ENCODE results near the gene WAC.

DNA sequence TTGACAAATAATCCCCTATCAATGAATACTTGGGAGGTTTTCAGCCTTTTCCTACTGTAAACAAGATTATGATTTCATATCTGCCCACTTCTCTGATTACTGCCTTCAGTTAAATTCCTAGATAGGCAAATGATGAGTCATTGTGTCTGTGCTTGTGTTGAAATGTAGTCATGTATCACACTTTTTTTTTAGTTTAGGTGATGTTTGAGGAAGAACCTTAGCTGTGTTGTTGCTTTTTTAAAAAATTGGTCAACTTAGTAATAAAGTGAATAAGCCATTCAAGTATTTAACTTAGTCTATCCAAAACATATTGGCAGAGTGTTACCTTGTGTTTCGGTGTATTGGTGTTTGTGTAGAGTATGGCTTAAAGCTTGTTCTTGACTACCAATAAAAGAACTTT is 60.0 kb downstream of the WAC start:
- TF ChIP-seq, protein P1, sequence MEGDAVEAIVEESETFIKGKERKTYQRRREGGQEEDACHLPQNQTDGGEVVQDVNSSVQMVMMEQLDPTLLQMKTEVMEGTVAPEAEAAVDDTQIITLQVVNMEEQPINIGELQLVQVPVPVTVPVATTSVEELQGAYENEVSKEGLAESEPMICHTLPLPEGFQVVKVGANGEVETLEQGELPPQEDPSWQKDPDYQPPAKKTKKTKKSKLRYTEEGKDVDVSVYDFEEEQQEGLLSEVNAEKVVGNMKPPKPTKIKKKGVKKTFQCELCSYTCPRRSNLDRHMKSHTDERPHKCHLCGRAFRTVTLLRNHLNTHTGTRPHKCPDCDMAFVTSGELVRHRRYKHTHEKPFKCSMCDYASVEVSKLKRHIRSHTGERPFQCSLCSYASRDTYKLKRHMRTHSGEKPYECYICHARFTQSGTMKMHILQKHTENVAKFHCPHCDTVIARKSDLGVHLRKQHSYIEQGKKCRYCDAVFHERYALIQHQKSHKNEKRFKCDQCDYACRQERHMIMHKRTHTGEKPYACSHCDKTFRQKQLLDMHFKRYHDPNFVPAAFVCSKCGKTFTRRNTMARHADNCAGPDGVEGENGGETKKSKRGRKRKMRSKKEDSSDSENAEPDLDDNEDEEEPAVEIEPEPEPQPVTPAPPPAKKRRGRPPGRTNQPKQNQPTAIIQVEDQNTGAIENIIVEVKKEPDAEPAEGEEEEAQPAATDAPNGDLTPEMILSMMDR (conservative IDR thresholded peaks at IDR 0.05; ENCODE audit: low read depth, low read length), result no peak
- TF ChIP-seq EZH2 (IDR thresholded peaks at IDR 0.05; ENCODE audit: borderline replicate concordance, low read depth, low read length, poor library complexity, severe bottlenecking), result no peak

Measured in A673 (cell line).